Measurements from ENCODE around the gene HDDC3.
"Not testable (repeated sequence)": the region's sequence is repeated elsewhere in the genome, so short reads cannot be mapped to it uniquely, and the experiment has no call there.

The HDDC3 gene

DNA sequence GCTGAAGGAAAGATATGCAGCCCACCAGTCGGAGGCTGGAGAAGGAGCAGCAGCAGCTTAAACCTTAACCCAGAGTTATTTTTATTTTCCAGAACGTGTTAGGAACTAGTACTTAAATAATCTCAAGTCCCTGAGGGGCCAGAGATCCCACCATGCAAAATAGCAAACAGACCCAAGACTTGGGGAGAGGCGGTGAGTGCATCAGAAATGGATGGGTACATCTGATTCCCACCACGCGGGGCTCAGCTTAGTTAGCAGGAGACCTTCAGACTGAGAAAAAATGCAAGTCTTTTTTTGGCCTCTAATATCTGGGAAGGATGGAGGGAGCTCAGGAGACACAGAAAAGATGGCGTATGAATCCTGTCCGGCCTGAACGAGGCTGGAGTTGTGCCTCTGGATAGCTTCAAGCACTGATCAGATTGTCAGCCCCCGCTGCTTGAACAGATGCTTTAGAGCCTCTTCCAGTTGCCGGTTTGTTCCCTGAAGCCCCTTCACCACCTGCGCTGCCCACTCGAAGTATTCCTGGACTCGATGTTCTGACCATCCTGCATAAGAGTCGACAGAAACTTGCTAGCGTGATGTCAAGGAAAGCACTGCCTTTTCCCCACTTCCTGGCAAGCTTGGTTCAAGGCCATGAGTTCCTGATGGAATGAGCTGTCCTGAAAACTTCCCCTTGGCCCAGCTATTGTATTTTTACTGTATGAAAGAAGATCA is 1.3 kb downstream of the HDDC3 start:
- DNase-seq (ENCODE audit: low read depth) = no peak

DNA sequence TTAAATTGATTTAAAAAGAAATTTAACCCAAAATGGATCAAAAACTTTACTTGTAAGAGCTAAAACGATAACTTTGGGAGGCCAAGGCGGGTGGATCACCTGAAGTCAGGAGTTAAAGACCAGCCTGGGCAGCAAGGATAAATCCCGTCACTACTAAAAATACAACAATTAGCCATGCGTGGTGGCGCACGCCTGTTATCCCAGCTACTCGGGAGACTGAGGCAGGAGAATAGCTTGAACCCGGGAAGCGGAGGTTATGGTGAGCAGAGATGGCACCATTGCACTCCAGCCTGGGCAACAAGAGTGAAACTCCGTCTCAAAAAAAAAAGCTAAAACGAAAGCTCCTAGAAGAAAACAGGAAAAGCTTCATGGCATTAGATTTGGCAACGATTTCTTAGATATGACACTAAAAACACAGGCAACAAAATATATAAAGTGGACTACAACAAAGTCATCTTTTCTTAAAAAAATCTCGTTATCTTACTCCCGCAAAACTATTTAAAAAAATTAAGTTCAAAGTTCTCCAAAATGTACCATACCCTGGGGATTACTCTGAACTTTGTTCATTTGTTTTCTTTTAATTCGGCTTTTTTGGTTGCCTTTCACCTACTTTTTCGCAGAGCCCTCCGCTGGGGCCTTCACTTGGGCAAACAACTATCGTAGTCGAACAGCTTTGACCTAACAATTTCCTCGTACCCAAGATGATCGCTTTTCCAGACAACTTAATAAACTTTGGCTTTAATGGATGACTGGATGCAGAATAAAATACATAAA is 2.9 kb downstream of the HDDC3 start:
- no peak for DNase-seq (ENCODE audit: low read depth)

DNA sequence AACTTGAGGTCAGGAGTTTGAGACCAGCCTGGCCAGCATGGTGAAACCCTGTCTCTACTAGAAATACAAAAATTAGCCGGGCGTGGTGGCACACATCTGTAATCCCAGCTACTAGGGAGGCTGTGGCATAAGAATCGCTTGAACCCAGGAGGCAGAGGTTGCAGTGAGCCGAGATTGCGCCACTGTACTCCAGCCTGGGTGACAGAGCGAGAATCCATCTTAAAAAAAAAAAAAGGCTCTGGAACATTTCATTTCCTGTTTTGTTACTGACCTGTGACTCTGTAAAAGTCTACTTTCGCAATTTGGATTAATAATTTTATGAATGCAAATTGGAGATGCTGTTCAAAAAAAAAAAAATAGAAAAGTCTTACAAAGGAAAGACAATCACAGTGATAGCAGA is 4.2 kb downstream of the HDDC3 start:
- DNase-seq (ENCODE audit: low read depth) = not testable (repeated sequence)

DNA sequence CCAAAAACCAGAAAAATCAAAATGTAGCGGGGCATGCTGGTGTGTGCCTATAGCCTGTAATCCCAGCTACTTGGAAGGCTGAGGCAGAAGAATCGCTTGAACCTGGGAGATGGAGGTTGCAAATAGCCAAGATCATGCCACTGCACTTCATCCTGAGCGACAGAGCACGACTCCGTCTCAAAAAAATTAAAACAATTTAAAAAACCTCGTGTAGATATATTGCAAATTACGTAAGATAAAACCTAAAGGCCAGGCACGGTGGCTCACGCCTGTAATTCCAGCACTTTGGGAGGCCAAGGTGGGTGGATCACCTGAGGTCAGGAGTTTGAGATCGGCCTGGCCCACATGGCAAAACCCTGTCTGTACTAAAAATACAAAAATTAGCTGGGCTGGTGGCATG is 5.6 kb downstream of the HDDC3 start:
- not testable (repeated sequence) for DNase-seq (ENCODE audit: low read depth)

DNA sequence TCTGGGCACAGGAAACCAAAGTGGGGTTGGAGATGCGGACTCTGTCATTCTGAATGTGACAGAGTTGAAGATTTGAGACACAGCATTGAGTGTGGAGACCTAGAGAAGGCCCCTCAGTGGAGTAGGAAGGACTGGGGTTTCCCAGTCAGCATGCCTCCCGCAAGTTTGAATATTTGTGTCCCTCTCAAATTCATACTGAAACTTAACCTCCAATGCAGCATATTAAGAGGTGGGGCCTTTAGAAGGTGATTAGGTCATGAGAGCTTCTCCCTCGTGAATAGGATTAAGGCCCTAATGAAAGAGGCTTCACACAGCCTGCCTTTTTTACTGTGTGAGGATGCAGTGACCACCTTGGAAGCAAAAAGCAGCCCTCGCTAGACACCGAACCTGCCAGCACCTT is 8.0 kb downstream of the HDDC3 start:
- DNase-seq (ENCODE audit: low read depth) = no peak

DNA sequence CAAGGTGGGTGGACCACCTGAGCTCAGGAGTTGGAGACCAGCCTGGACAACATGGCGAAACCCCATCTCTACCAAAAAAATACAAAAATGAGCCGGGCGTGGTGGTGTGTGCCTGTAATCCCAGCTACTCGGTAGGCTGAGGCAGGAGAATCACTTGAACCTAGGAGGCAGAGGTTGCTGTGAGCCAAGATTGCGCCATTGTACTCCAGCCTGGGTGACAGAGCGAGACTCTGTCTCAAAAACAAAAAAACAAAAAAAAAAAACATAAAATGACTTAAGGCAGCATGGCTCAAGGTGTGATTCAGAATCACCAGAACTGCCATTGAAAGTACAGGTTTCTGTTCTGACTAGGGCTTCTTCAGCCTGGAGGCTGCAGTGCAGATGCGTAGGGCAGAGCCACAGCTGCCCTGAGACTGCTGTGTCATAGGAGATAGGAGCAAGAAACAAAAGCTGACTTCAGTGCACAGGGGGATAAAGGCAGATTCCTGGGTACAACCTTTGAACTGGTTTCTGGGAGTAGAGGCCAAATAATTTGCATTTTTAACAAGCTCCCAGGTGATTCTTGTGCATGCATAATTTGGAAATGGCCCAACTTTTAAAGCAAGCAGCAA is 9.5 kb downstream of the HDDC3 start:
- DNase-seq (ENCODE audit: low read depth) = not testable (repeated sequence)

DNA sequence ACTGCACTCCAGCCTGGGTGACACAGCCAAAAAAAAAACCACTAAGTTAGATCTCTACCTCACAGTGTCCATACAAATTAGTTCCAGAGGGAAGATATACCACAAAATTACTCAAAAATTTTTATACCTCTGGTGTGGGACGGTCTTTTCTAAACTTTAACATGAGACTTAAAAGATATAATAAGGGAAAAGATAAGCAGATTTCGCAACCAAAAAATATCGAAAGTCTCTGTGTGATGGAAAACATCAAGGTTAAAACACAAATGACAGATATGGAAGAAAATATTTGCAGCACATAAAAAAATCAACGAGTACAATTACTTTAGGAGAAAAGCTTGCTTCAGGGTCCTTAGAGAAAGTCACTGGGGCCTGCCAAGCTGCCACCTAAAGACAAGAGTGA is 10.5 kb downstream of the HDDC3 start:
- DNase-seq (ENCODE audit: low read depth) = no peak

DNA sequence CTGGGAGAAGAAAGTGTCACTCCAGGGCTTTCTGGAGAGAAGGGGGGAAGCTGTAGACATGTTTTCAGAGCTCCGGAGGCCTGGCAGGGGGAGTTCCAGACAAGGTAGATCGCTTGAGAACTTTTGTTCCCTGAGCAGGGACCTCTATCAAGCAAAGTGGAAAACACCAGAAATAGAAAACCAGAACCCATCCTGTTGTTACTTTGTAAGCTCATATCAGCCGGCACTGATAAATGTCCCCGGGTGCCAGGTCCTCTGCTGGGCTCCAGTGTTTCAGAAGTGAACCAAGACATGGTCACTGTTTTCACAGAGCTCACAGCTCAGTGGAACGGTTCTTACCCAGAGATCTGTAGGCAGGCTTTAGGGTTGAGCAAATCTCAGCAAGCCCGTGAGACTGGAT is 13.5 kb downstream of the HDDC3 start:
- DNase-seq (ENCODE audit: low read depth) = no peak

DNA sequence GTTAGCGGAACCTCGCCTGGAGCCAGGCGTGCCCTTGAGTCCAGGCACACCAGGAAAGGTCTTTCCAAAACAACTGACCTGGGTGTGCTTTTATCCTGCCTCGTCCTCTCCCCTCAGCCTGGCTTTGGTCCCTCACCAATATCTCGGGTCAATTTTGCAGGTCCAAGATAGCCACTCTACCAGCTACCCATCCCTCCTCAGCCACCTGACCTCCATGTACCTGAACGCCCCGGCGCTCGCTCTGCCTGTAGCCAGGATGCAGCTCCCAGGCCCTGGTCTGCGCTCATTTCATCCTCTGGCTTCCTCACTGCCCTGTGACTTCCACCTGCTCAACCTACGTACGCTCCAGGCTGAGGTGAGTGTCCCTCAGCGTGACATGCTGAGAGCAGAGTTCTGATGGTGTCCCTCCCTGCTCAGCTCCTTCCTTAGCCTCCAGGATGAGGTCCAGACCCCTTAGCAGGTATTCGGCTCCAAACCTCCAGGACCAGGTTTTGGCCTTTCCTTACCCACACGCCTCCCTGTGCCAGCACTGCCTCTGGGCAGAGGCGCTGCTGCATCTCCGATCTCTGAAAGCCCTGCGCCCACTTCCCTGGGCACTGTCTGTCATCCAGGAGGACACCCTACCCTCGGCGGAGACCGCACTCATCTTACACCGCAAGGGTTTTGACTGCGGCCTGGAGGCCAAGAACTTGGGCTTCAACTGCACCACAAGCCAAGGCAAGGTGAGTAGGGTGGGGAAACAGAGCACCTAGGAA is 14.1 kb downstream of the HDDC3 start:
- no peak for DNase-seq (ENCODE audit: low read depth)

DNA sequence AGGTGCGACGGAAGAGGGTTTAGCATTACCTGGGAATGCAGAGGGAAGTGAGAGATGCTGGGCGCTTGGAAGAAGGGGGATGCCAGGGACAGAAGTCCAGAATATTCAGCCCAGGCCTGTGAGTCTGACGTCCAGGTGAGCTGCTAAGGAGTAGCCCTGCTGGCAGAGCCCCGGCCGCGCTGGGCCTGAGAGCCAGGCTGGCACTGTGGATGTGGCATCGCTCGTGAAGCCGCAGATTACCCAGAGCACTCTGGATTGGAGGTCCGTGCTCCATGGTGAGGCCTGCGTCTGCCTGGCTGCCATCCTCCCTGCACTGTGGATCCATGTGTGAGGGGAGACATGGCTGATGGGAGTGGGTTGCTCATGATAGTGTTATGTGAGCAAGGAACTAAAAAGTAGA is 14.8 kb downstream of the HDDC3 start:
- DNase-seq (ENCODE audit: low read depth) = no peak

DNA sequence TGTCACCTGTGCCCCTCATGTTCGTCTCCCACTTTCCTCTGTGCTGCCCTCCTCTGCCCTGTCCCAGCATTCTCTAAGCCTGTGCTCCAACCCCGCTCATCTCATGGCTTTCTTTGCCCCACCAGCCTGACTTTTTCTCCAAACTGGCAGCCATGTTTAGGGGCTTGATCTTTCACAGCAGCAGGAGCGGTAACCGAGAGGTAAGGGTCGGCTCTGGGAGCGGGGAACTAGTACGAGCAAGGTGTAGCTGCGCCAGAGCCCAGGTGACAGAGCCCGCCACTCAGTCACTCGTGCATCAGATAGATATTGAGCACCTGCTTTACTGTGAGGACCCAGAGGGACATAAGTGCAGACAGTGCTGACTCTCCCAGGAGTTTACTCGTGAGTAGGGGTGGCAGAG is 15.9 kb downstream of the HDDC3 start:
- no peak for DNase-seq (ENCODE audit: low read depth)

DNA sequence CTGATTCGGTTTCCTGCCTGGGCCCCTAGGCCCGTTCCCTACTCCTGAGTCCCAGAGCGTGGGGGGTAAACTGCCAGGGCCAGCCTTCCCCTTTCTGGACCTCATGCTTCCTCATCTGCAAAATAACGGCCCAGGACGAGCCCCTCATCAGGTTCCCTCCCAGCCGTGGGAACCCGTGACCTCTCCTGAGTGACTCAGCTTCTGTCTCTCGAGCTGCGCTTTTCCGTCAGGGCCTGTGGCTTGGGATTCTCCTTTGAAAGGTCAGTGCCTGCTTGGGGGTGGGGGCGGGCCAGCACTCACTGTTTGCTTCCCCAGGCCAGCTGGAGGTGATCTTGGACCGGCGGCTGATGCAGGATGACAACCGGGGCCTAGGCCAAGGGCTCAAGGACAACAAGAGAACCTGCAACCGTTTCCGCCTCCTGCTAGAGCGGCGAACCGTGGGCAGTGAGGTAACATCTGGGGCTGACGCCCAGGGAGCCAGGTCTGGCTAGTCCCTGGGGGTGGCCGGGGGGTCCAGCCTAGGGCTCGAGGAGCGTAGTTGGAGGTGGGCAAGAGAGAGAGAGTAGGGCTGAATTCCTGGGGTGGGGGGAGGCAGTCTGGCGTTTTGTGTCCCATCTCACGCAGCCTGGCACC is 16.4 kb downstream of the HDDC3 start:
- no peak for DNase-seq (ENCODE audit: low read depth)

DNA sequence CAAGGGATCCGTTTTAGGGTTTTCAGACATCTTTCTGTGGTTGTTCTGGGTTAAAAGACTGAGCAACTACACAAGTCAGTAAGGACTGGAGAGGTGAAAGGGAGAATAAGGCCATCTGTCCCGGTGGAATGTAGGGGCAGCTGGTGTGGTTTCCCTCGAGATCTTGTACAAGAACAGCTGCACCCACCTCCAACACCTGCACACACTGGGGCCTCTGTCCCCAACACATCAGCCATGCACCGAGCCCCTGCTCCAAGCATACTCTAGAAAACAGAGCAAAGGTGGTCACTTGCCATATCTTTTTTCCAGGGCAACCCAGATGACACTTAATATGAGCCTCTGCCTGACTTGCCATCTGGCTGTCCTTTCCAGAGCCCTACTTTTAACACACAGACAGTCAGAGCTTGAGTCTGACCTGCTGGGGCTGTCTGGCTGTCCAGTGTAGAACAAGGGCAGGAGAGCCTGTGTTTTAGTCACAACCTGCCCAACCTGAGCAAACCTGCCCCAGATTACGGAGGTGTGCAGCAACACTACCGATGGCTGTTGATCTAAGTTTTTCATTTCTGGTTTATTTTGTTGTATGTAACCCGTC is 17.0 kb downstream of the HDDC3 start:
- no peak for DNase-seq (ENCODE audit: low read depth)

DNA sequence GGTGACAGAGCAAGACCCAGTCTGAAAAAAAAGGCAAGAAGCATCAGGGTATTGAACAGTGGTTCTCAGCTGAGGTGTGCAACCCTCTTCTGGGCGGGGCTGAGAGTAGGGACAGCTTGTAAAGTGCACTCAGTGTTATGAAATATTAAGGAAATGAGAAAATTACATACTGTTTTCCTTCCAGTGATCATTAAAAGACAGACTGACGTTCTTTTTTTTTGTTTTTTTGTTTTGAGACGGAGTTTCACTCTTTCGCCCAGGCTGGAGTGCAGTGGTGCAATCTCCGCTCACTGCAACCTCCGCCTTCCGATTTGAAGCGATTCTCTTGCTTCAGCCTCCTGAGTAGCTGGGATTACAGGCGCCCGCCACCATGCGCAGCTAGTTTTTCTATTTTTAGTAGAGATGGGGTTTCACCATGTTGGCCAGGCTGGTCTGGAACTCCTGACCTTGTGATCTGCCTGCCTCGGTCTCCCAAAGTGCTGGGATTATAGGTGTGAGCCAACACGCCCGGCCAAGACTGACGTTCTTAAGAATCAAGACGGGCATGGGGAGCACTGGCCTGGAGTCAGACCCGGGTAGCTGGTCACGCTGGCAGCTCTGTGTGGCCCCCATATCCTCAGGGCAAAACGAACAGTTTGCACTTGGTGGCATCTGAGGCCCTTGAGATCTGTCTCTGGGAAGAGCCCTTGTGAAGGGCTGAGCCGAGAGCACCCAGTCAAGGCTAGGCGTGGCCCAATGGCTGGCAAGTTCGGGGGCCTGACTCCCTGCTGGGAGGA is 17.9 kb downstream of the HDDC3 start:
- DNase-seq (ENCODE audit: low read depth) = no peak

DNA sequence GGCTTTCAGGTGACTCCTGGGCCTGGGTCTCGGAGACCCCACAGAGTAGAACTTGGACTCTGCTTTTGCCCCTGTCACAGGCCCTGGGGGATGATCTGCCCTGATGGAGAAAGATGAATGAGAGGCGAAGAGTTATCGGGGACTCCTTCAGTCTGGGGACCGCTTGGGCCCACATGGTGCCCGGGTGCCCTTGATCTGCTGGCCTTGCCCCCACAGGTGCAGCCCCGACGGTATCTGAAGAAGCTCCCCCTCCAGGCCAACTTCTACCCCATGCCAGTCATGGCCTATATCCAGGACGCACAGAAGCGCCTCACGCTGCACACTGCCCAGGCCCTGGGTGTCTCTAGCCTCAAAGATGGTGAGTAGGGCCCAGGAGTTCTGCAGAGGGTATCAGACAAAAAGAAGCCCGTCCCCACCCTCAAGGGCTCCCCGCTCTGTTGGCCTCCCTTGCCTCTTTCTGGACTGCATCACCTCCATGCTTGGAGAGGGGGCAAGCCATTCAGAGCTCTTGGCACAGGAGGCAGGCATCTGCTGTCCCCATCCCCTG is 18.9 kb downstream of the HDDC3 start:
- no peak for DNase-seq (ENCODE audit: low read depth)

DNA sequence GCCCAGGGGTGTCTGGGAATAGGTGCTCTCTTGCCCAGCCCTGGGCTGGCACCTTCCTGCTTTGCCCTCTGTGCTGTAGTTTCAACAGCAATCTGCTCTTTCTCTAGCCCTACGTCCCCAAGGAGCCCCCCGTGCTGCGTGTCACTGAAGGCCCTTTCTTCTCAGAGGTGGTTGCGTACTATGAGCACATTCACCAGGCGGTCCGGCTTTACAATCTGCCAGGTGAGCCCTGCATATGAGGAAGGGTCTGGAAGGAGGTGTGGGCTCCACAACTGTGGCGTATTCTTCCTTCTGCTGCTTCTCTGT is 19.6 kb downstream of the HDDC3 start:
- DNase-seq (ENCODE audit: low read depth) = no peak

DNA sequence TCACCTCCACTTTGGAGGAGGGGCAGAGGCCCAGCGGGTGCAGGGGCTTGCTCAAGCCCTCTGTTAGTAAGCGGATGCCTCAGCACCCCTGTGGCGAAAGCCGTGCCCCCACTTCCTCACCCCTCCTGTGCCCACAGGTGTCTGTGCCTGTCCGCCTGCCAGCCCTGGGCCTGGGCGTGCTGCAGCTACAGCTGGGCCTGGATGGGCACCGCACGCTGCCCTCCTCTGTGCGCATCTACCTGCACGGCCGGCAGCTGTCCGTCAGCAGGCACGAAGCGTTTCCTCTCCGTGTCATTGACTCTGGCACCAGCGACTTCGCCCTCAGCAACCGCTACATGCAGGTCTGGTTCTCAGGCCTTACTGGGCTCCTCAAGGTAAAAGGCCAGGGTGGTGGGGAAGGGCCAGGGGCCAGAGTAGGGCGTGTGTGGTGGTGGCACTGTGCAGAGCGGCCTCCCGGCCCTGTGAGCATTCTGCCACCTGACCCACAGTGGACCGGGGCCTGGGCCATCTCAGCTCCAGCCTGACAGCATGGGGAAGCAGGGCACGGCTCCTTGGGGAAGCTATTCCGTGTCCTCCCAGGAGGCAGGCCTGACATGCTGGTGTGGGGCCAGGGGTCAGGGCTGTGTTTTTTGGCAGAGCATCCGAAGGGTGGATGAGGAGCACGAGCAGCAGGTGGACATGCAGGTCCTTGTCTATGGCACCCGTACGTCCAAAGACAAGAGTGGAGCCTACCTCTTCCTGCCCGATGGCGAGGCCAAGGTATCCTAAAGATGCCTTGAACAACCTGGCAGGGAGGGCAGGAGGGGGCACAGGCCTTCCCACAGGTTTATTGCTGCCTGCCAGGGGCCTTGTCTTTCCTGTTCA is 20.2 kb downstream of the HDDC3 start:
- no peak for DNase-seq (ENCODE audit: low read depth)

DNA sequence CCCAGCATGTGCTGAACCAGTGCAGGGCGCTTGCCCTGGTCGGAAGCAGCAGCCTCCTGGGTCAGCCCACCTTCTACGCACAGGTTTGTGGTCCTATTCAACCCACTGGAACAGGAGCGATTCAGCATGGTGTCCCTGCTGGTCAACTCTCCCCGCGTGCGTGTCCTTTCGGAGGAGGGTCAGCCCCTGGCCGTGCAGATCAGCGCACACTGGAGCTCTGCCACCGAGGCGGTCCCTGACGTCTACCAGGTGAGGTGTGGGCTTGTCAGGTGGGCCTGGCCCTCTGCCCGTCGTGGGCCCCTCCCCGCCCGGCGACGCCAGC is 21.1 kb downstream of the HDDC3 start:
- no peak for DNase-seq (ENCODE audit: low read depth)

DNA sequence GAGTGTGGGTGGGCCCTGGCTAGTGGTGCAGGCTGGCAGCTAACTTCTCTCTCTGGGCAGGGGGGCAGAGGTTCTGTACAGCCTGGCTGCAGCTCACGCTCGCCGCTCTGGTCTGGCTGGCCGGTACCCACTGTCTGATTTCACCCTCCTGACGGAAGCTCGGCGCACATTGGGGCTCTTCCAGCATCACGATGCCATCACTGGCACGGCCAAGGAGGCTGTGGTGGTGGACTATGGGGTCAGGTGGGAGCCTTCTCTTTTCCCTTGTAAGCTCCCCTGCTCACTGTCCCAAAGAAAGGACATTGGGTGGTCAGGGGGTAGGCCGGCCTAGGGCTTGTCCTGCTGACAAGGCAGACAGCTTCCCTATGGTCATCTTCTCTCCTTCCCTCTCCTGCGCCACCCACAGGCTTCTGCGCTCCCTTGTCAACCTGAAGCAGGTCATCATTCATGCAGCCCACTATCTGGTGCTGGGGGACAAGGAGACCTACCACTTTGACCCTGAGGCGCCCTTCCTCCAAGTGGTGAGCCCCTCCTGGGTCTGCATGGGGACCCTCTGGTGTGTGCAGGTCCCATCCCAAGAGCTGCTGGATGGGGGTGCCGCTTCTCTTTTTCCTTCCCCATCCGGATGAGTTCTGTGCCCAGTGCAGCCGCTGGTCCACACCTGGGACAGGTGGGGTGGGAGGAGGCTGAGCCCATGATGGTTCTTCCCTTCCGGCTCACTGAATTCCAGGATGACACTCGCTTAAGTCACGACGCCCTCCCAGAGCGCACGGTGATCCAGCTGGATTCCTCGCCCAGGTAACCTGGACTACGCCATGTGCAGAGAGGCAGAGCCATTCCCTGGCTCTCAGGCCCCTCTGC is 21.7 kb downstream of the HDDC3 start:
- no peak for DNase-seq (ENCODE audit: low read depth)
